ENCODE data around the gene PNMA8B.
"Not testable (repeated sequence)": the region's sequence is repeated elsewhere in the genome, so short reads cannot be mapped to it uniquely, and the experiment has no call there.

Gene PNMA8B

GRCh38 chr19:46513461-46514236 lies 18.0 kb upstream of the PNMA8B start:
- DNase-seq: peak; percentile 46

GRCh38 chr19:46511237-46511636 lies 15.6 kb upstream of the PNMA8B start:
- DNase-seq: no peak

GRCh38 chr19:46508206-46508605 lies 12.5 kb upstream of the PNMA8B start:
- no peak for DNase-seq

- DNase-seq: no peak
These were observed 8.3 kb upstream of the PNMA8B start for GRCh38 chr19:46503848-46504453.

- no peak for DNase-seq
These were observed 7.2 kb upstream of the PNMA8B start for GRCh38 chr19:46502891-46503290.

GRCh38 chr19:46499692-46500091 lies 4.0 kb upstream of the PNMA8B start:
- no peak for DNase-seq

GRCh38 chr19:46497773-46498172 lies 2.1 kb upstream of the PNMA8B start:
- no peak for DNase-seq

GRCh38 chr19:46496886-46497285 lies 1.2 kb upstream of the PNMA8B start:
- not testable (repeated sequence) for DNase-seq

- no peak for DNase-seq
These were observed 637 bp upstream of the PNMA8B start for GRCh38 chr19:46496304-46496703.

- no peak for DNase-seq
These were observed 504 bp downstream of the PNMA8B start for GRCh38 chr19:46494941-46495785.

- DNase-seq: no peak
These were observed 1.3 kb downstream of the PNMA8B start for GRCh38 chr19:46494146-46494940.

- DNase-seq: no peak
These were observed 2.2 kb downstream of the PNMA8B start for GRCh38 chr19:46493236-46494145.

- DNase-seq: no peak
These were observed 2.8 kb downstream of the PNMA8B start for GRCh38 chr19:46492841-46493235.

- no peak for DNase-seq
These were observed 3.5 kb downstream of the PNMA8B start for GRCh38 chr19:46491975-46492682.

GRCh38 chr19:46490774-46491173 lies 4.9 kb downstream of the PNMA8B start:
- DNase-seq: no peak

- no peak for DNase-seq
These were observed 6.0 kb downstream of the PNMA8B start for GRCh38 chr19:46489445-46490272.

GRCh38 chr19:46488551-46488950 lies 7.1 kb downstream of the PNMA8B start:
- DNase-seq: no peak

GRCh38 chr19:46487802-46488445 lies 7.7 kb downstream of the PNMA8B start:
- DNase-seq: peak; percentile 58

GRCh38 chr19:46487178-46487801 lies 8.4 kb downstream of the PNMA8B start:
- no peak for DNase-seq

Measured in NCI-H1092 (cell line).